Adipose tissue (tissue), 3 donors: ENCODE results near the gene SULT1A3. TPM values are rescaled to one million over a fixed set of nuclear protein-coding genes. Genes with fewer than 3 reads are reported as not detected.
"Not testable (repeated sequence)": the region's sequence is repeated elsewhere in the genome, so short reads cannot be mapped to it uniquely, and the experiment has no call there.

Experiments
- H3K27ac ChIP-seq: one replicate; pipeline ENCODE4 v1.5.1; 2013; ENCODE audit warnings: low read depth, low read length
- WGBS, 3 donors: extraction: QIAGEN DNeasy Blood & Tissue Kit; methylation state at CpG; one replicate each; pipeline ENCODE4 v1.1.7; 2013; 5-methylcytosine and 5-hydroxymethylcytosine counted together
- polyA plus RNA-seq, 3 donors: library from polyadenylated mRNA; stranded (reverse); fragments of 200-250 nt; gene quantifications; one replicate each; pipeline ENCODE4 v1.2.3, GENCODE V29; 2013
- donor health status: healthy with polysubstance abuse.
- donor health status: Bipolar disorder and iron deficiency.
- donor health status: healthy.

SULT1A3 gene
- 10 to 100 TPM in 1 of 3 donors, 1 to 10 TPM in 2; 4.9 to 20.1 (median 5.0) TPM for polyA plus RNA-seq

GRCh38 chr16:30199049-30199448 lies at the start of gene SULT1A3:
SULT1A3 (plus strand) TSS chr16:30199255; CDS start chr16:30200729, 1,474 bp downstream.
- no CpG with 5 or more reads among the region's 3 CpGs for WGBS, 3 donors
- H3K27ac ChIP-seq = not testable (repeated sequence)

GRCh38 chr16:30151091-30151490 lies 48.0 kb upstream of the SULT1A3 start:
- 85 to 93% (median 92%) methylated on average over 7 of the region's 7 CpGs for WGBS, 3 donors
- H3K27ac ChIP-seq = no peak overlapping the region

- WGBS, 3 donors = 93 to 97% (median 96%) methylated on average over 9 of the region's 9 CpGs
- no peak overlapping the region for H3K27ac ChIP-seq
Measured at GRCh38 chr16:30152517-30152916, 46.5 kb upstream of the SULT1A3 start.

- no peak overlapping the region for H3K27ac ChIP-seq
- WGBS, 3 donors = 90 to 95% (median 93%) methylated on average over 5 of the region's 5 CpGs
Measured at GRCh38 chr16:30155188-30155587, 43.9 kb upstream of the SULT1A3 start.

- WGBS, 3 donors = 73 to 88% (median 78%) methylated on average over 1 of the region's 1 CpG
- H3K27ac ChIP-seq = no peak overlapping the region
Measured at GRCh38 chr16:30157214-30157613, 41.8 kb upstream of the SULT1A3 start.

- no peak overlapping the region for H3K27ac ChIP-seq
- 85 to 88% (median 86%) methylated on average over 3 of the region's 3 CpGs for WGBS, 3 donors
Measured at GRCh38 chr16:30163538-30163937, 35.5 kb upstream of the SULT1A3 start.

GRCh38 chr16:30166202-30166902 lies 32.7 kb upstream of the SULT1A3 start:
- 66 to 83% (median 67%) methylated on average over 11 of the region's 11 CpGs for WGBS, 3 donors
- no peak overlapping the region for H3K27ac ChIP-seq

GRCh38 chr16:30168746-30169145 lies 30.3 kb upstream of the SULT1A3 start:
- not testable (repeated sequence) for H3K27ac ChIP-seq
- WGBS, 3 donors = 63 to 79% methylated on average over 4 to 15 of the region's 29 CpGs; no CpG with 5 or more reads in 1 of the 3 donors

GRCh38 chr16:30169416-30169815 lies 29.6 kb upstream of the SULT1A3 start:
- not testable (repeated sequence) for H3K27ac ChIP-seq
- WGBS, 3 donors = 95 to 98% (median 95%) methylated on average over 9 to 32 of the region's 38 CpGs

GRCh38 chr16:30170145-30170544 lies 28.9 kb upstream of the SULT1A3 start:
- H3K27ac ChIP-seq = not testable (repeated sequence)
- 75 to 87% (median 84%) methylated on average over 9 to 16 of the region's 31 CpGs for WGBS, 3 donors

GRCh38 chr16:30173054-30173453 lies 26.0 kb upstream of the SULT1A3 start:
- 70 to 78% (median 77%) methylated on average over 7 of the region's 7 CpGs for WGBS, 3 donors

GRCh38 chr16:30176876-30177275 lies 22.2 kb upstream of the SULT1A3 start:
- 60 to 90% (median 63%) methylated on average over 6 of the region's 6 CpGs for WGBS, 3 donors
- H3K27ac ChIP-seq = not testable (repeated sequence)

More at GRCh38 chr16:30173054-30173453, 26.0 kb upstream of the SULT1A3 start:
- no peak overlapping the region for H3K27ac ChIP-seq

- H3K27ac ChIP-seq = no peak overlapping the region
- WGBS, 3 donors = 93 to 97% (median 95%) methylated on average over 4 of the region's 4 CpGs
Measured at GRCh38 chr16:30179195-30179594, 19.9 kb upstream of the SULT1A3 start.

GRCh38 chr16:30179931-30180330 lies 19.1 kb upstream of the SULT1A3 start:
- 94 to 95% (median 94%) methylated on average over 9 of the region's 9 CpGs for WGBS, 3 donors

GRCh38 chr16:30180741-30181140 lies 18.3 kb upstream of the SULT1A3 start:
- no peak overlapping the region for H3K27ac ChIP-seq
- 71 to 85% (median 80%) methylated on average over 3 of the region's 3 CpGs for WGBS, 3 donors

More at GRCh38 chr16:30179931-30180330, 19.1 kb upstream of the SULT1A3 start:
- H3K27ac ChIP-seq = no peak overlapping the region

GRCh38 chr16:30183233-30184095 lies 15.6 kb upstream of the SULT1A3 start, which contains the start of gene CORO1A:
CORO1A (plus strand) TSS chr16:30183602; CDS start chr16:30185210, 1,608 bp downstream.
- 1 to 2% (median 1%) methylated on average over 67 to 81 of the region's 81 CpGs for WGBS, 3 donors
- H3K27ac ChIP-seq = peak within 1 kb of the TSS; percentile 76

- H3K27ac ChIP-seq = peak overlapping the region; percentile 76
Measured at GRCh38 chr16:30184096-30184890, 14.8 kb upstream of the SULT1A3 start.

GRCh38 chr16:30184891-30185682 lies 14.0 kb upstream of the SULT1A3 start:
- no peak overlapping the region for H3K27ac ChIP-seq
- 68 to 76% (median 74%) methylated on average over 13 of the region's 13 CpGs for WGBS, 3 donors

More at GRCh38 chr16:30184096-30184890, 14.8 kb upstream of the SULT1A3 start:
- 16 to 39% (median 25%) methylated on average over 23 to 24 of the region's 24 CpGs for WGBS, 3 donors
